HCT116 (cell line): ENCODE data around the gene NKX2-1. TPM values are rescaled to one million over a fixed set of nuclear protein-coding genes. Genes with fewer than 3 reads are reported as not detected.
"Not testable (repeated sequence)": the region's sequence is repeated elsewhere in the genome, so short reads cannot be mapped to it uniquely, and the experiment has no call there.

Experiments used
- ATAC-seq: fragments of 200-7000 bp; cut with Tn5 transposase; 2 replicates; pipeline ENCODE4 v1.9.1; 2020; ENCODE audit warnings: mild to moderate bottlenecking, moderate library complexity
- BruUV-seq: library from RNA; stranded (reverse); fragments of 400-500 nt; replicated peaks from 2 replicates; lab custom pipeline; 2021; lab: Mats Ljungman, UMichigan
- CTCF ChIA-PET: fragments of 300-600 bp; sonication (Branson Sonifier 250); formaldehyde crosslinking; loops from one replicate; lab custom pipeline; 2021; ENCODE audit warnings: antibody characterized with exemption; lab: Charles Lee
- POLR2A ChIA-PET: fragments of 300-600, 350-600 bp; sonication (Branson Sonifier 250); formaldehyde crosslinking; loops from one replicate; lab custom pipeline; 2021; ENCODE audit warnings: antibody characterized with exemption; lab: Charles Lee
- RAD21 ChIA-PET, 2 experiments: fragments of 300-600 bp; sonication (Branson Sonifier 250); formaldehyde crosslinking; loops; one replicate each; lab custom pipeline; 2023; ENCODE audit warnings: low total read pairs in 2 of 2; ENCODE audit not compliant: uncharacterized antibody in 2 of 2, unreplicated experiment in 2 of 2, low non-redundant PET in 1 of 2; lab: Charles Lee
- DNase-seq: peaks from one replicate; pipeline ENCODE4 v3.0.0-alpha.2; 2010; ENCODE audit warnings: low read depth, low spot score
- H2AFZ ChIP-seq: fragments of 200-600 bp; shearing (Covaris generic), sonication (generic); 2 replicates; pipeline ENCODE4 v1.6.1; 2017; ENCODE audit warnings: low read depth, mixed run types, mixed read lengths, antibody characterized with exemption, low read length; ENCODE audit not compliant: poor library complexity, severe bottlenecking
- H3K27ac ChIP-seq: 2 replicates; pipeline ENCODE4 v1.5.1; 2012; ENCODE audit warnings: low read depth, low read length
- H3K27me3 ChIP-seq: fragments of 200-600 bp; sonication (generic); 2 replicates; pipeline ENCODE4 v1.6.1; 2016; ENCODE audit warnings: mixed run types, low read length, mixed read lengths; ENCODE audit not compliant: insufficient read depth
- H3K36me3 ChIP-seq, 2 experiments: fragments of 200-500 bp in 1 of 2; fragments of 200-600 bp in 1 of 2; sonication (Bioruptor generic) in 1 of 2; sonication (generic) in 1 of 2; 2 replicates each; pipeline versions ENCODE4 v1.5.1 to v1.6.1; 2014 to 2016; ENCODE audit warnings: low read length in 2 of 2, inconsistent platforms in 1 of 2, mixed read lengths in 1 of 2, mixed run types in 1 of 2; ENCODE audit not compliant: insufficient read depth in 2 of 2, control insufficient read depth in 1 of 2
- H3K4me1 ChIP-seq, 2 experiments: fragments of 200-600 bp in 1 of 2; sonication (generic) in 1 of 2; 2 replicates each; pipeline versions ENCODE4 v1.5.1 to v1.6.1; 2012 to 2017; ENCODE audit warnings: low read length in 2 of 2, inconsistent platforms in 1 of 2, mild to moderate bottlenecking in 1 of 2, mixed read lengths in 1 of 2, mixed run types in 1 of 2, moderate library complexity in 1 of 2; ENCODE audit not compliant: insufficient read depth in 2 of 2, control insufficient read depth in 1 of 2
- H3K4me2 ChIP-seq: fragments of 200-600 bp; sonication (generic); 2 replicates; pipeline ENCODE4 v1.6.1; 2017; ENCODE audit warnings: mixed run types, low read length, mixed read lengths
- H3K4me3 ChIP-seq, 2 experiments: fragments of 200-600 bp in 1 of 2; sonication (generic) in 1 of 2; replicated peaks in 1 of 2; 2 replicates each; pipeline ENCODE4 v1.5.1; 2011 to 2016; ENCODE audit warnings: low read length in 2 of 2, control low read depth in 1 of 2, low read depth in 1 of 2, mild to moderate bottlenecking in 1 of 2, mixed read lengths in 1 of 2, mixed run types in 1 of 2
- H3K79me2 ChIP-seq: fragments of 200-600 bp; sonication (generic); 2 replicates; pipeline ENCODE4 v1.6.1; 2017; ENCODE audit warnings: mild to moderate bottlenecking, mixed run types, low read length, moderate library complexity, mixed read lengths; ENCODE audit not compliant: insufficient read depth
- H3K9ac ChIP-seq: fragments of 200-600 bp; sonication (generic); 2 replicates; pipeline ENCODE4 v1.6.1; 2016; ENCODE audit warnings: low read length, mixed read lengths
- H3K9me2 ChIP-seq: fragments of 200-600 bp; sonication (generic), shearing (Covaris generic); 2 replicates; pipeline ENCODE4 v1.6.1; 2017; ENCODE audit warnings: mixed run types, mild to moderate bottlenecking, moderate library complexity; ENCODE audit not compliant: insufficient read depth
- H3K9me3 ChIP-seq, 2 experiments: fragments of 200-500 bp in 1 of 2; fragments of 200-600 bp in 1 of 2; sonication (Bioruptor generic) in 1 of 2; sonication (generic) in 1 of 2; 2 replicates each; pipeline ENCODE4 v1.6.1; 2014 to 2017; ENCODE audit warnings: low read length in 2 of 2, mixed read lengths in 2 of 2, inconsistent platforms in 1 of 2, low read depth in 1 of 2, mild to moderate bottlenecking in 1 of 2, mixed run types in 1 of 2, moderate library complexity in 1 of 2; ENCODE audit not compliant: control insufficient read depth in 1 of 2, insufficient read depth in 1 of 2
- H4K20me1 ChIP-seq: fragments of 200-600 bp; sonication (generic), shearing (Covaris generic); 2 replicates; pipeline ENCODE4 v1.6.1; 2017; ENCODE audit warnings: mixed run types, mild to moderate bottlenecking, moderate library complexity; ENCODE audit not compliant: insufficient read depth
- CBX3 ChIP-seq: IDR thresholded peaks from 2 replicates; pipeline ENCODE4 v1.6.1; 2012; ENCODE audit warnings: low read depth
- CEBPB ChIP-seq: IDR thresholded peaks from 2 replicates; pipeline ENCODE4 v1.6.1; 2012; ENCODE audit warnings: low read depth
- EGR1 ChIP-seq: IDR thresholded peaks from 2 replicates; pipeline ENCODE4 v1.6.1; 2012; ENCODE audit warnings: low read depth
- ELF1 ChIP-seq: IDR thresholded peaks from 2 replicates; pipeline ENCODE4 v1.6.1; 2012; ENCODE audit warnings: low read depth, borderline replicate concordance
- EZH2phosphoT487 ChIP-seq: fragments of 200-600 bp; IDR thresholded peaks from 2 replicates; pipeline ENCODE4 v1.6.1; 2018; ENCODE audit warnings: antibody characterized with exemption, borderline replicate concordance
- FOSL1 ChIP-seq: IDR thresholded peaks from 2 replicates; pipeline ENCODE4 v1.6.1; 2012; ENCODE audit warnings: low read depth
- POLR2A ChIP-seq: IDR thresholded peaks from 2 replicates; pipeline ENCODE4 v1.7.0; 2011; ENCODE audit warnings: borderline replicate concordance; ENCODE audit not compliant: insufficient read depth, insufficient read length; ENCODE audit errors: extremely low read depth
- REST ChIP-seq: IDR thresholded peaks from 2 replicates; pipeline ENCODE4 v1.6.1; 2012; ENCODE audit warnings: low read depth
- TCF7L2 ChIP-seq: IDR thresholded peaks from 2 replicates; pipeline ENCODE4 v1.7.0; 2011; ENCODE audit warnings: borderline replicate concordance, inconsistent platforms; ENCODE audit not compliant: insufficient read depth, insufficient read length; ENCODE audit errors: extremely low read depth
- YY1 ChIP-seq: IDR thresholded peaks from 2 replicates; pipeline ENCODE4 v1.6.1; 2011; ENCODE audit warnings: low read length, low read depth, moderate library complexity, mild to moderate bottlenecking; ENCODE audit not compliant: insufficient replicate concordance; ENCODE audit errors: extremely low read depth
- ZBTB33 ChIP-seq: IDR thresholded peaks from 2 replicates; pipeline ENCODE4 v1.6.1; 2011; ENCODE audit warnings: mild to moderate bottlenecking, low read length, moderate library complexity; ENCODE audit not compliant: insufficient replicate concordance; ENCODE audit errors: extremely low read depth
- ZFX ChIP-seq: fragments of 450-650 bp; IDR thresholded peaks from 2 replicates; pipeline ENCODE4 v1.6.1; 2017
- ZNF274 ChIP-seq: fragments of 200-500 bp; sonication (Bioruptor generic); IDR thresholded peaks from 2 replicates; pipeline ENCODE4 v1.6.1; 2014; ENCODE audit warnings: mild to moderate bottlenecking, low read depth, low read length, inconsistent platforms
- intact Hi-C: fragments of 100-400 bp; cut with micrococcal nuclease; formaldehyde crosslinking; loops from 2 replicates; pipeline ENCODE4 v1.10.0; 2022
- total RNA-seq: library from RNA; stranded (reverse); gene quantifications from one replicate; pipeline ENCODE4 v1.2.1, GENCODE V29; 2021; ENCODE audit not compliant: unreplicated experiment
- TF ChIP-seq, protein P1 (sequence below): IDR thresholded peaks from 2 replicates; pipeline ENCODE4 v1.6.1; 2012

The NKX2-1 gene
- total RNA-seq, 1 experiment from 2014 or later: 0.84 TPM

DNA sequence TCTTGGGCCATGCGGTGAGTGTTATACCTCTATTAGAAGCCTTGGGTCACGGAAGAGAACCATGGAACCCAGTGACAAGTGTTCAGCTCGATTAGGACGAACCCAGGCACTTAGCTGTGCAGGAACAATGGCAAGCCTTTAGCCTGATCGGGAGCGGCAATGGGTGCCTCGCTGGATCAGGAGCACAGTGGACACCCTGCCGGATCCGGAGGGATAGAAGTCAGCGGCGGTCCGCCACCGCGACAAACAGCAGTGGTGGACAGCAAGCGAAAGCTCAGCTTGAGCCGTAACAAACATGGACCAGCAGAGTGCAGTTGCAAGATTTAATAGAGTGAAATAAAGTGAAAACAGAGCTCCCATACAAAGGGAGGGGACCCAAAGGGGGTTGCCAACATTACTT is 24.2 kb upstream of the NKX2-1 start:
- H3K4me1 ChIP-seq, BruUV-seq, H3K9ac ChIP-seq, intact Hi-C loops, H3K79me2 ChIP-seq, H3K27me3 ChIP-seq, H4K20me1 ChIP-seq, RAD21 ChIA-PET, DNase-seq, ATAC-seq, H2AFZ ChIP-seq, H3K4me2 ChIP-seq, H3K27ac ChIP-seq, H3K36me3 ChIP-seq, H3K9me3 ChIP-seq, H3K9me2 ChIP-seq, H3K4me3 ChIP-seq, POLR2A ChIA-PET: not testable (repeated sequence)
- CTCF ChIA-PET: interaction anchor here (1.5 to 2.1 kb wide), 2 partner anchors 10 to 20 kb away, joined by 3 to 10 read pairs; no protein-coding TSS in a partner anchor

- Histone ChIP-seq H4K20me1 (no peaks in the 10 kb centered on the region), H3K4me1 (no peaks in the 10 kb centered on the region), H2AFZ (no peak overlapping the region), H3K79me2 (no peaks in the 10 kb centered on the region), H3K9ac (no peak overlapping the region), H3K27me3 (no peaks in the 10 kb centered on the region), H3K27ac (no peak overlapping the region), H3K9me3 (no peaks in the 10 kb centered on the region), H3K9me2 (no peaks in the 10 kb centered on the region), H3K4me2 (no peak overlapping the region), H3K36me3 (no peaks in the 10 kb centered on the region), H3K4me3 (no peak overlapping the region)
- TF ChIP-seq ZBTB33 (no peak), ZNF274 (no peak), ZFX (no peak), REST (no peak), POLR2A (no peak), CEBPB (no peak), YY1 (no peak), EZH2phosphoT487 (no peak), EGR1 (no peak), TCF7L2 (no peak), CBX3 (no peak), FOSL1 (no peak), ELF1 (no peak)
- TF ChIP-seq, protein P1, sequence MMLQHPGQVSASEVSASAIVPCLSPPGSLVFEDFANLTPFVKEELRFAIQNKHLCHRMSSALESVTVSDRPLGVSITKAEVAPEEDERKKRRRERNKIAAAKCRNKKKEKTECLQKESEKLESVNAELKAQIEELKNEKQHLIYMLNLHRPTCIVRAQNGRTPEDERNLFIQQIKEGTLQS: no peak
- RAD21 ChIA-PET: no interaction called here
- DNase-seq: no peak
- intact Hi-C loops: no loop called here
- POLR2A ChIA-PET: no interaction called here
- no peak for ATAC-seq
- CTCF ChIA-PET: interaction anchor here (2.2 kb wide), 2 partner anchors 12 to 15 kb away, joined by 10 to 18 read pairs; no protein-coding TSS in a partner anchor
- BruUV-seq: no TSS peak
Measured at GRCh38 chr14:36538051-36538450, 18.0 kb upstream of the NKX2-1 start.
